ENCODE measurements around the gene MYO1E.

- TF ChIP-seq CTCF (conservative IDR thresholded peaks at IDR 0.05; ENCODE audit: low read depth, low read length) (peak; percentile 87), EZH2phosphoT487 (IDR thresholded peaks at IDR 0.05; ENCODE audit: borderline replicate concordance, low read length) (no peak)
These were observed 234.4 kb downstream of the MYO1E start for GRCh38 chr15:59138243-59138642.
